Measurements from ENCODE around the gene UGT3A1. TPM values are rescaled to one million over a fixed set of nuclear protein-coding genes. Genes with fewer than 3 reads are reported as not detected.

The UGT3A1 gene
- total RNA-seq, 1 donor from 2014 or later, result not detected

DNA sequence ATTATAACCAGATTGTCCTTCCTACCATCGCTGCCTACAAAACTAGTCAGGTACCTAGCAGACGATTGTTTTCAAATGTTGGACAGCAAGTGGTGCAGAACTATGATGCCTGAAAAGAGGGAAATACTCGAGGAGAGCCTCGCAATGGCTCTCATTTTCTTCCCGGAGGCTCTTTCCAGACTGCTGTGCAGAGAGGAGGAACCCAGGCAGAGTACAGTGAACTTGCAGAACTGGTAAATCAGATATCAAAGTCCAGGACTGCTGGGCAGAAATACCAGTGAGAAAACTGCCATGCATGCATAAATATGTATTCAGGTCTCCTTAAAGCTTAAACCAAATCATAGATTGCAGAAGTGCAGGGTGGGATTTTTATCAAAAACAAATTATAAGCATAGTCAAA lies 26.4 kb upstream of the UGT3A1 start:
- Mint-ChIP-seq H3K9me3 (ENCODE audit: low read depth) (peaks cover 34% of the 10 kb centered on the region), H3K36me3 (ENCODE audit: low read depth) (peaks cover 1% of the 10 kb centered on the region), H3K27ac (ENCODE audit: unreplicated experiment) (no peak overlapping the region), H3K27me3 (ENCODE audit: low read depth) (peaks cover 7% of the 10 kb centered on the region), H3K4me3 (ENCODE audit: unreplicated experiment) (no peak overlapping the region), H3K4me1 (ENCODE audit: low read depth) (no peaks in the 10 kb centered on the region)
- no peak for TF ChIP-seq CTCF (IDR thresholded peaks at IDR 0.05)
- DNase-seq (ENCODE audit: low spot score), result no peak

DNA sequence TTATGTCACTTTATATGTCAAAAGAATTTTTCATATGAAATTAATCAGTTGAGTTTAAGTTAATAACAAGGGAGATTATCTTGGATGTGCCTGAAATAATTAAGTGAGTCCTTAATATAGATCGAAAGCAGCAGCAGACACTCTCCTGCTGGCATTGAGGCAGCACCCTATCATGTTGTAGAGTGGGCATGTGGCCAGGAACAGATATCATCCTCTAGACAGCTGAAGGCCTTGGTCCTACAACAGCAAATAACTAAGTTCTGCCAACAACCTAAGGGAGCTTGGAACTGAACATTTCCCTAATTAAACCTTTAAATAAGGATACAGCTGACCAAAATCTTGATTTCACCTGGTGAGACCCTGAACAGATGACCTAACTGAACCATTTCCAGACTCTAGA lies 25.8 kb upstream of the UGT3A1 start:
- no peak for DNase-seq (ENCODE audit: low spot score)
- H3K27ac Mint-ChIP-seq (ENCODE audit: unreplicated experiment), result no peak overlapping the region
- H3K9me3 Mint-ChIP-seq (ENCODE audit: low read depth), result peaks cover 34% of the 10 kb centered on the region
- H3K36me3 Mint-ChIP-seq (ENCODE audit: low read depth), result peaks cover 1% of the 10 kb centered on the region
- H3K4me1 Mint-ChIP-seq (ENCODE audit: low read depth), result no peaks in the 10 kb centered on the region
- no peak overlapping the region for H3K4me3 Mint-ChIP-seq (ENCODE audit: unreplicated experiment)
- peaks cover 7% of the 10 kb centered on the region for H3K27me3 Mint-ChIP-seq (ENCODE audit: low read depth)
- TF ChIP-seq CTCF (IDR thresholded peaks at IDR 0.05), result no peak

- TF ChIP-seq CTCF (IDR thresholded peaks at IDR 0.05), result no peak
- H3K27me3 Mint-ChIP-seq (ENCODE audit: low read depth), result no peaks in the 10 kb centered on the region
- no peak for DNase-seq (ENCODE audit: low spot score)
- H3K4me1 Mint-ChIP-seq (ENCODE audit: low read depth), result no peaks in the 10 kb centered on the region
- peaks cover 28% of the 10 kb centered on the region for H3K9me3 Mint-ChIP-seq (ENCODE audit: low read depth)
- H3K27ac Mint-ChIP-seq (ENCODE audit: unreplicated experiment), result no peak overlapping the region
- H3K36me3 Mint-ChIP-seq (ENCODE audit: low read depth), result no peaks in the 10 kb centered on the region
- no peak overlapping the region for H3K4me3 Mint-ChIP-seq (ENCODE audit: unreplicated experiment)
Measured at GRCh38 chr5:36013182-36013581, 22.0 kb upstream of the UGT3A1 start.

- H3K27ac Mint-ChIP-seq (ENCODE audit: unreplicated experiment), result no peak overlapping the region
- no peak overlapping the region for H3K4me3 Mint-ChIP-seq (ENCODE audit: unreplicated experiment)
- no peaks in the 10 kb centered on the region for H3K4me1 Mint-ChIP-seq (ENCODE audit: low read depth)
- H3K27me3 Mint-ChIP-seq (ENCODE audit: low read depth), result peaks cover 2% of the 10 kb centered on the region
- H3K36me3 Mint-ChIP-seq (ENCODE audit: low read depth), result no peaks in the 10 kb centered on the region
- H3K9me3 Mint-ChIP-seq (ENCODE audit: low read depth), result peaks cover 15% of the 10 kb centered on the region
- DNase-seq (ENCODE audit: low spot score), result no peak
- TF ChIP-seq CTCF (IDR thresholded peaks at IDR 0.05), result no peak
Measured at GRCh38 chr5:36009698-36010097, 18.5 kb upstream of the UGT3A1 start.

DNA sequence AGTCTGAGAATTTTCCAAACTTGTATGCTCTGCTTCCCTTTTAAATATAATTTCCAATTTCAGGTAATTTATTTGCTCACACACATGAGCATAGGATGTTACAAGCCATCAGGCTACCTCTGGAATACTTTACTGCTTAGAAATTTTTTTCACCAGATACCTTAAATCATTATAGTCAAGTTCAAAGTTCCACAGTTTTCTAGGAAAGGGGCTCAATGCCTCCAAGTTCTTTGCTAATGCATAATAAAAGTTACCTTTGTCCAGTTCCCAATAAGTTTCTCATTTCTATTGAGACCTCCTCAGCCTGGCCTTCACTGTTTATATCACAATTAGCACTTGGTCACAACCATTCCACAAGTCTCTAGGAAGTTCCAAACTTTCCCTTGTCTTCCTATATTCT lies 16.2 kb upstream of the UGT3A1 start:
- DNase-seq (ENCODE audit: low spot score), result no peak
- Mint-ChIP-seq H3K36me3 (ENCODE audit: low read depth) (no peaks in the 10 kb centered on the region), H3K4me3 (ENCODE audit: unreplicated experiment) (no peak overlapping the region), H3K27me3 (ENCODE audit: low read depth) (peaks cover 12% of the 10 kb centered on the region), H3K4me1 (ENCODE audit: low read depth) (no peaks in the 10 kb centered on the region), H3K9me3 (ENCODE audit: low read depth) (peaks cover 3% of the 10 kb centered on the region), H3K27ac (ENCODE audit: unreplicated experiment) (no peak overlapping the region)
- no peak for TF ChIP-seq CTCF (IDR thresholded peaks at IDR 0.05)

Measured in chondrocyte (in vitro differentiated cells).